IPS-18a (cell line): ENCODE data around the gene NDOR1.
A peak's percentile ranks its signal among the peaks of the same experiment; 100 is the strongest.

Source experiments
- H3K27ac ChIP-seq: one replicate; pipeline ENCODE4 v1.5.1; 2013; ENCODE audit warnings: low read length
- H3K27me3 ChIP-seq: one replicate; pipeline ENCODE4 v1.6.1; 2013; ENCODE audit warnings: mild to moderate bottlenecking, low read length; ENCODE audit not compliant: control insufficient read depth, insufficient read depth
- H3K36me3 ChIP-seq: one replicate; pipeline ENCODE4 v1.6.1; 2013; ENCODE audit warnings: low read depth, low read length; ENCODE audit not compliant: control insufficient read depth
- H3K4me1 ChIP-seq: one replicate; pipeline ENCODE4 v1.6.1; 2013; ENCODE audit warnings: low read depth, low read length; ENCODE audit not compliant: control insufficient read depth
- H3K4me3 ChIP-seq: one replicate; pipeline ENCODE4 v1.5.1; 2013; ENCODE audit warnings: low read length
- H3K9ac ChIP-seq: one replicate; pipeline ENCODE4 v1.6.1; 2013; ENCODE audit warnings: mild to moderate bottlenecking, low read length, moderate library complexity
- H3K9me3 ChIP-seq: one replicate; pipeline ENCODE4 v1.6.1; 2013; ENCODE audit warnings: low read depth, low read length; ENCODE audit not compliant: control insufficient read depth

The NDOR1 gene

GRCh38 chr9:137195525-137196220, 9.8 kb upstream of the NDOR1 start:
- Histone ChIP-seq H3K36me3 (no peaks in the 10 kb centered on the region), H3K9ac (no peak overlapping the region), H3K4me3 (no peak overlapping the region), H3K27ac (no peak overlapping the region), H3K4me1 (no peaks in the 10 kb centered on the region), H3K27me3 (no peaks in the 10 kb centered on the region), H3K9me3 (no peaks in the 10 kb centered on the region)

- H3K27ac ChIP-seq = no peak overlapping the region
- no peak overlapping the region for H3K4me3 ChIP-seq
- H3K4me1 ChIP-seq = peaks cover 5% of the 10 kb centered on the region
- H3K9ac ChIP-seq = no peak overlapping the region
- no peaks in the 10 kb centered on the region for H3K27me3 ChIP-seq
- H3K36me3 ChIP-seq = no peaks in the 10 kb centered on the region
- no peaks in the 10 kb centered on the region for H3K9me3 ChIP-seq
Measured at GRCh38 chr9:137198051-137198901, 7.2 kb upstream of the NDOR1 start.

GRCh38 chr9:137198902-137199283, 6.6 kb upstream of the NDOR1 start:
- peaks cover 5% of the 10 kb centered on the region for H3K4me1 ChIP-seq
- H3K9ac ChIP-seq = no peak overlapping the region
- H3K27ac ChIP-seq = no peak overlapping the region
- H3K27me3 ChIP-seq = no peaks in the 10 kb centered on the region
- H3K36me3 ChIP-seq = no peaks in the 10 kb centered on the region
- no peak overlapping the region for H3K4me3 ChIP-seq
- H3K9me3 ChIP-seq = no peaks in the 10 kb centered on the region

DNA sequence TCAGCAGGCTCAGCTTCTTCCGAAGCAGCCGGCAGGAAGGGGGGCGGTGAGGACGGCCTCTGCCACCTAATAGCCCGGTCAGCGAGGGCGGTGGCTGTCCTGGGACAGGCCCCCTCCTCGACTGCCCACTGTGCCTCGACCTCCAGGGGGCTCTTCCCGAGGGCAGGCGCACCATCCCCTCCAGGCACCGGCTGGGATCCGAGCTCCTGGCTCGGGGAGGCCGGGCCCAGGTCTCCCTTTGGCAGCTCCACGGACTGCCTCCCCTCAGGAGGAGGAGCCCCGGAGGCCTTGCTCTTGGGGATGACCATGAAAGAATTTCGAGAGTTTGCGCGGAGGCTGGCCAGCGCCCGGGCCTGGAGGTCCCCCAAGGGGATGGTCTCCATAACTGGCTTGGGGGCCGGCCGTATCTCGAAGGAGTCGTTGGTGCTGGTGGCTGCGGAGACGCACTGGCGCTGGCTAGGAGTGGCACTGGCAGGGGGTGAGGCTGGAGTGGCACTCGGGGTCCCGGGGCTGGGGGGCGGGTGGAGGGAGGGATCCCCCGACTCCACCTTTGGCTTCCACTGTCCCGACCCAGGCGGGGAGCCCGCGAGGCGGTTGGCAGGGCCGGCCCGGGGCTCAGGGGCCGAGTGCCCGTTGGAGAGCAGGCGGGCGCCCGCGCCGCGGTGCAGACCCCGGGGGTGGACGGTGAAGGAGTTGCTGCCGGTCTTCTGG, 5.9 kb upstream of the NDOR1 start:
- H3K27ac ChIP-seq = no peak overlapping the region
- H3K9me3 ChIP-seq = no peaks in the 10 kb centered on the region
- H3K27me3 ChIP-seq = no peaks in the 10 kb centered on the region
- H3K36me3 ChIP-seq = no peaks in the 10 kb centered on the region
- peak overlapping the region; percentile 37 for H3K4me3 ChIP-seq
- H3K9ac ChIP-seq = no peak overlapping the region
- H3K4me1 ChIP-seq = peaks cover 5% of the 10 kb centered on the region

DNA sequence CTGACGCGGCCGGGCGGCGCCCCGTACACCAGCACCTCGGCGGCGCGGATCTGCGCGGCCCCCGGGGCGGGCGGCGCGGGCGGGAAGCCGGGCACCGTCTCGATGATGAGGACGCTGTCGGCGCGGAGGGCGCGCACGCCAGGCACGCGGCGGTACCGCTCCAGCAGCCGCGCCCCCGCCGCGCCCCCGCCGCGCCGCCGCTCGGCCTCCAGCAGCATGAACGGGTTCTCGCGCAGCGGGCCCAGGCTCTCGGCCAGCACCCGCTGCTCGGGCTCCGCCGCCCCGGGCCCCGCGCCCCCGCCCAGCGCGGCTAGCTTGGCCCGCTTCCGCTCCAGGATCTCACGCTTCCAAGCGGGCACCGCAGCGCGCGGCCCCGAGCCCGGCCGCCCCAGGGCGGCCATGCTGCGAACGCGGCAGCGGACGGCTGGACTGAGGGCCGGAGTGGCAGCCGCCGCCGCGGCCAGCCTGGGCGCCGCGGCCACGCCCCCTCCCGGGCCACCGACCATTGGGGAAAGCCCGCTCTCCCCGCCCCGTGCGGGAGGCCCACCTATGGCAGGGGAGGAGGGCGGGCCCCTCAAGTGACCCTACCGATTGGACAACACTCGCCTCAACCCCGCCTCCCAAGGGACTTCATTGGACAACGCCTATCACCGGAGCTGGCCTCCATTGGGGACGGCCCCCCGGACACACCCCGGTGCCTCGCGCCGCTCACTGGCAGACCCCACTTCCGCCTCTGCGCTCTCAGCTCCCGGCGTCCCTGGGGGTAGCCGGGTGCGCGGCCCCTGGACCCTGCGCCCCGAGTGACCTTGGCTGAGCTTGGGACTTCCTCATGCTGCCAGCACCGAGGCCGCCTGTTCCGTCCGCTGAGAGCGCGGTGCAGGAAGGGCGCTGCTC, 4.9 kb upstream of the NDOR1 start, which contains the start of gene TPRN:
TSS of gene TPRN (minus strand) at position 431 of the 894 bp plus-strand sequence. CDS start at position 401, 30 bp downstream.
- no peaks in the 10 kb centered on the region for H3K9me3 ChIP-seq
- H3K9ac ChIP-seq = peak within 1 kb of the TSS; percentile 65
- H3K27ac ChIP-seq = peak within 1 kb of the TSS; percentile 13
- no peaks in the 10 kb centered on the region for H3K27me3 ChIP-seq
- peaks cover 5% of the 10 kb centered on the region for H3K4me1 ChIP-seq
- H3K4me3 ChIP-seq = peak within 1 kb of the TSS; percentile 69
- H3K36me3 ChIP-seq = no peaks in the 10 kb centered on the region

- Histone ChIP-seq H3K4me1 (peaks cover 6% of the 10 kb centered on the region), H3K36me3 (no peaks in the 10 kb centered on the region), H3K27ac (peak overlapping the region; percentile 13), H3K4me3 (peak overlapping the region; percentile 69), H3K9me3 (no peaks in the 10 kb centered on the region), H3K9ac (peak overlapping the region; percentile 65), H3K27me3 (no peaks in the 10 kb centered on the region)
Measured at GRCh38 chr9:137201205-137201868, 4.2 kb upstream of the NDOR1 start.

DNA sequence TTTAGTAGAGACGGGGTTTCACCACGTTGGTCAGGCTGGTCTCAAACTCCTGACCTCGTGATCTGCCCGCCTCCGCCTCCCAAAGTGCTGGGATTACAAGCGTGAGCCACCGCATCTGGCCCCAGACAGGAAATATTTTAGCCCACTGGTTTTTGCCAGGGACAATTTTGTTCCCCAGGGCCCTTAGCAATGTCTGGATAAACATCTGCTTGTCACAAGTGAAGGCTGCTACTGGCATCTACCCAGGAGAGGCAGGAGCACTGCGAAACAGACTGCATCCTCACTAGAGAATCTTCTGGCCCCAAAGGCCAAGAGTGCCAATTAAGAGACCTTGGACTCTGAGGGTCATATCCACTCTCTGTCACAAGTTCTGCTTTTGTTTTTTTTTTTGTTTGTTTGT, 2.5 kb upstream of the NDOR1 start:
- Histone ChIP-seq H3K27ac (no peak overlapping the region), H3K9ac (no peak overlapping the region), H3K4me1 (peaks cover 9% of the 10 kb centered on the region), H3K4me3 (no peak overlapping the region), H3K36me3 (no peaks in the 10 kb centered on the region), H3K9me3 (no peaks in the 10 kb centered on the region), H3K27me3 (no peaks in the 10 kb centered on the region)

GRCh38 chr9:137204731-137205125, 772 bp upstream of the NDOR1 start:
- Histone ChIP-seq H3K4me1 (peaks cover 9% of the 10 kb centered on the region), H3K9me3 (no peaks in the 10 kb centered on the region), H3K9ac (peak overlapping the region; percentile 83), H3K27ac (no peak overlapping the region), H3K27me3 (no peaks in the 10 kb centered on the region), H3K4me3 (peak overlapping the region; percentile 95), H3K36me3 (no peaks in the 10 kb centered on the region)

DNA sequence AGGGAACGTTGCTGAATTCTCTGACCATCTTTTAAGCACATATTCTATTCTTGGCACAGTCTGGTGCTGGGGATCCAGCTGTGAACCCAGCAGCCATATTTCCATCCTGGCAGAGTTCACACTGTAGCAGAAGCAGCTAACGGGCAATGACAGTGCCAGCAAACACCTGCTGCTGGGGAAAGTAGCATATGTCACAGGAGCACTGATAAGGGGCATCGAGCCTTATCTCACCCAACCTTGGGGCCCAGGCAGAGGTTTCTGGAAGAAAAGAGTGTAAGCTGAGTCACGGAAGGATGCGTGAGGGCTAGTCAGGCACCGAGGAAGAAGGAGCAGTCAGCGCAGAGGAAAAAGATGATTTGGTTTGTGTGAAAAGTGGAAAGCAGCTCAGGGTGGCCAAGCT, 1.1 kb downstream of the NDOR1 start:
- Histone ChIP-seq H3K27ac (no peak overlapping the region), H3K36me3 (peaks cover 5% of the 10 kb centered on the region), H3K4me3 (peak overlapping the region; percentile 95), H3K9ac (peak overlapping the region; percentile 83), H3K4me1 (peaks cover 6% of the 10 kb centered on the region), H3K27me3 (no peaks in the 10 kb centered on the region), H3K9me3 (no peaks in the 10 kb centered on the region)

- Histone ChIP-seq H3K36me3 (peaks cover 15% of the 10 kb centered on the region), H3K27me3 (no peaks in the 10 kb centered on the region), H3K4me1 (peaks cover 1% of the 10 kb centered on the region), H3K4me3 (no peak overlapping the region), H3K27ac (no peak overlapping the region), H3K9me3 (no peaks in the 10 kb centered on the region), H3K9ac (no peak overlapping the region)
Measured at GRCh38 chr9:137211532-137211931, 6.0 kb downstream of the NDOR1 start.
